PFSK-1 (cell line): ENCODE data around the gene IPPK.

Experiments used
- POLR2AphosphoS5 ChIP-seq: IDR thresholded peaks from 2 replicates; pipeline ENCODE4 v1.6.1; 2012; ENCODE audit warnings: low read depth, mild to moderate bottlenecking, control low read depth, low read length, moderate library complexity
- REST ChIP-seq, 2 experiments: IDR thresholded peaks; 2 replicates each; pipeline versions ENCODE4 v1.6.1 to v1.8.0; 2011 to 2012; ENCODE audit warnings: low read depth in 2 of 2, low read length in 2 of 2, control low read depth in 1 of 2, inconsistent platforms in 1 of 2, mild to moderate bottlenecking in 1 of 2, moderate library complexity in 1 of 2; ENCODE audit not compliant: insufficient read depth in 1 of 2
- SIN3A ChIP-seq: IDR thresholded peaks from 2 replicates; pipeline ENCODE4 v1.6.1; 2012; ENCODE audit warnings: mild to moderate bottlenecking, low read length, moderate library complexity, borderline replicate concordance; ENCODE audit not compliant: insufficient read depth
- TAF1 ChIP-seq: IDR thresholded peaks from 2 replicates; pipeline ENCODE4 v1.6.1; 2012; ENCODE audit warnings: low read length, control low read depth, borderline replicate concordance; ENCODE audit not compliant: insufficient read depth

- TF ChIP-seq REST (IDR thresholded peaks at IDR 0.05; ENCODE audit: insufficient read depth in 1 of 2, low read depth in 2 of 2, low read length in 2 of 2) (no peak), TAF1 (no peak), POLR2AphosphoS5 (no peak), SIN3A (no peak)
Observed at GRCh38 chr9:92601451-92601850, 68.5 kb downstream of the IPPK start.
